Choroid plexus epithelial cell (primary cell): ENCODE measurements around the gene RIBC1.

Experiments
- DNase-seq: peaks from one replicate; pipeline ENCODE4 v3.0.0-alpha.2; 2010; ENCODE audit warnings: low read depth
- H3K4me3 ChIP-seq: 2 replicates; pipeline ENCODE4 v1.5.1; 2011; ENCODE audit warnings: low read depth, mild to moderate bottlenecking, control low read depth, low read length, moderate library complexity
- TF ChIP-seq, protein P1 (sequence below): conservative IDR thresholded peaks from 2 replicates; pipeline ENCODE4 v1.5.1; 2011; ENCODE audit warnings: low read depth, mild to moderate bottlenecking, control low read depth, inconsistent platforms, low read length, moderate library complexity

Gene RIBC1

DNA sequence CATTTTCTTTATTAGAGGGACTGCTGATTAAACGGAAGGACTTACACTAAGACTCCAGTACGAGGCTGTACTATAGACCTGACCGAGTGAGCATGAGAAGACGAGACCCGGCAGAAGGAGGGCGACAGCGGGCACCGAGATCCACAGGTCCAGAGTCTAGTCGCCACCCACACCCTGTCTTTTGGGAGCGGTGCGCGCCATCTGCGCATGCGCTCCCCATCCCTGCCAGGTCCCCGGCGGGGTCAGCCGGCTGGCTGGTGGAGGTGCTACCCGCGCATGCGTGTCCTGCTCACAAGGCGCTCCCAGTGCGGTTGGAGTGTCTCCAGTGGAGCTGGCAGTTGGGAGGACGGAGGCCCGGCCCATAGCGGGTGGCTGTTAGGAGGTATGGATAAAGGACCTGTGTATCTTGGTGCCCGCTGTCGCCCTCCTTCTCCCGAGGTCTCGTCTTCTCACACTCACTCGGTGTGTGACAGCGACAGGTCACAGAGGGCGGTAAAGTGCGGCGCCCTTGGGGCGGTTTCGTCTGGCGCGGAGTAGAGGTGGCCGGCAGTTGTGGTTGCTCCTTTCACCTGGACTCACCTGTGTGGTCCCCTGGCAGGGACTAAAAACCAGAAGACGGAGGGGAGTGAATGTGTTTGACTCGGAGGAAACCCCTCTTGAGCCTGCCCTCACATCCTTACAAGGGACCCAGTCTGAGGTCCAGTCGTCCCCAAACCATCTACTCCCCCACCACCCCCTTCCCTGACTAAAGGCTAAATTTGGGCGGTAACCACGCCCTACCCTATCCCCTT, 19.1 kb downstream of the RIBC1 start:
- TF ChIP-seq, protein P1, sequence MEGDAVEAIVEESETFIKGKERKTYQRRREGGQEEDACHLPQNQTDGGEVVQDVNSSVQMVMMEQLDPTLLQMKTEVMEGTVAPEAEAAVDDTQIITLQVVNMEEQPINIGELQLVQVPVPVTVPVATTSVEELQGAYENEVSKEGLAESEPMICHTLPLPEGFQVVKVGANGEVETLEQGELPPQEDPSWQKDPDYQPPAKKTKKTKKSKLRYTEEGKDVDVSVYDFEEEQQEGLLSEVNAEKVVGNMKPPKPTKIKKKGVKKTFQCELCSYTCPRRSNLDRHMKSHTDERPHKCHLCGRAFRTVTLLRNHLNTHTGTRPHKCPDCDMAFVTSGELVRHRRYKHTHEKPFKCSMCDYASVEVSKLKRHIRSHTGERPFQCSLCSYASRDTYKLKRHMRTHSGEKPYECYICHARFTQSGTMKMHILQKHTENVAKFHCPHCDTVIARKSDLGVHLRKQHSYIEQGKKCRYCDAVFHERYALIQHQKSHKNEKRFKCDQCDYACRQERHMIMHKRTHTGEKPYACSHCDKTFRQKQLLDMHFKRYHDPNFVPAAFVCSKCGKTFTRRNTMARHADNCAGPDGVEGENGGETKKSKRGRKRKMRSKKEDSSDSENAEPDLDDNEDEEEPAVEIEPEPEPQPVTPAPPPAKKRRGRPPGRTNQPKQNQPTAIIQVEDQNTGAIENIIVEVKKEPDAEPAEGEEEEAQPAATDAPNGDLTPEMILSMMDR: no peak
- peak overlapping the region; percentile 53 for H3K4me3 ChIP-seq

DNA sequence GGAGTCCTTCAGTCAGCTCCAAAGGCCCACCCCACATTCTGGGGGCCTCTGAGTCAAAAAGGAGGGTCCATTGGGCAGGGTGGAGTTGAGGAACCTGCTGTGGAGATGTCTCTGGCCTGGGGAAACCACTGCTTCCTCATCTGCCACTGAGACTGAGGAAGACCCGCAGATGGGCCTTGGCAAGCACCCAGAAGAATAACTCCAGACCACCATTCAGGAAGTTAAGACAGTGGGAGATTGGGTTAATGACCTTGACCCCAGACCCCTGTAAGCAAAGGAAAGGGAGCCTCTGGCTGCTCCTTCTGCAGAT, 19.6 kb downstream of the RIBC1 start:
- DNase-seq: no peak
- TF ChIP-seq, protein P1: no peak
- H3K4me3 ChIP-seq: no peak overlapping the region

More for the DNA sequence above, 19.1 kb downstream of the RIBC1 start:
- DNase-seq: peak; percentile 67

DNA sequence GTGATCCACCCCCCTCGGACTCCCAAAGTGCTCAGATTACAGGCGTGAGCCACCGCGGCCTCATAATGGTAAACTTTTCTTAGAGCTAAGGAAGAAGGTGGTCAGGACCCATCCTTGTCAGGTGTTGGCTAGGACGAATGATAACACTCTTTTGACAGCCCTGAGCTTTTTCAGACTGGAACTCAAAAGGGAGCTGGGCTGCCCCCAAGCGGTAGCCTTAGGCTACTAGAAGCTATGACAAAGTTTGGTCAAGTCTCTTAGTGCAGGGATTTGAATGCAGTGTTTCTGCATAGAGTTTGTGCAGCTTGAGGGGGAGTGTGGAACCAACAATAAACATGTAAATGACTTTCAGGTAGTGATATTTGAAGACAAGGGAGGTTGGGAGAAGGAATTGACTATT, 23.3 kb downstream of the RIBC1 start:
- peak; percentile 61 for DNase-seq
- no peak overlapping the region for H3K4me3 ChIP-seq
- TF ChIP-seq, protein P1: peak; percentile 75

DNA sequence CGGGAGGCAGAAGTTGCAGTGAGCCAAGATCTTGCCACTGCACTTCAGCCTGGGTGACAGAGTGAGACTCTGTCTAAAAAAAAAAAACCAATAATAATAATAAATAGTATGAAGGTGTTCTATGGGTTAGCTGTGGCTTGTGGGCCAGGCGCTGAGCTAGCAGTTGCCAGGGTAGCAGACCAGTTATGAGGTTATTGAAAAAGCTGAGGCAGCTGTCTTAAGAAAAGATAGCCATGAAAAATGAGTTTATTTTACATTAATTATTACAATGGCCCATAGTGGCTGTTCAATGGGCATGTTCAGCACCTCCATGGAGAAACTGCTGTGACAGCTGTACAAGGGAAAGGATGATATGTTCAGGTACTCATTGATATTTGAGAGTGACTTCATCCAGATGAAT, 24.8 kb downstream of the RIBC1 start:
- TF ChIP-seq, protein P1: no peak
- DNase-seq: no peak

DNA sequence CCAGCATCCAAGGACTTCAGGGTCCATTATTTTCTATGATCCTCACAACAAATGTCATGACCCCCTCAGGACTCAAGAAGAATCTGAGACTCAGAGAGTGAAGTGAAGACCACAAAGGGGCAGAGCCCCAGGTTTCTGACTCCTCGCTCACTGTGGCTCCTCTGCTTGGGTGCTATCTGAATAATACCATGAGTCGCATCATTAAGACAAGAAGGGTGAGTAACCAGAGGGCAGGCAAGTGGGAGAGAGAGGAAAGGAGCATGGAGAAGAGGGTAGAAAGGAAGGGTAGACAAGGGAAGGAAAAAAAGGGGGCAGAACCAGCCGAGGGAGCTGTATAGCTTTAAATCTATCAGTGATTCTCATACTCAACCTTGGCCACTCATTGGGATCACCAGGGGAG, 27.0 kb downstream of the RIBC1 start:
- no peak for DNase-seq
- TF ChIP-seq, protein P1: no peak
- no peak overlapping the region for H3K4me3 ChIP-seq

More for the DNA sequence above, 24.8 kb downstream of the RIBC1 start:
- no peak overlapping the region for H3K4me3 ChIP-seq

DNA sequence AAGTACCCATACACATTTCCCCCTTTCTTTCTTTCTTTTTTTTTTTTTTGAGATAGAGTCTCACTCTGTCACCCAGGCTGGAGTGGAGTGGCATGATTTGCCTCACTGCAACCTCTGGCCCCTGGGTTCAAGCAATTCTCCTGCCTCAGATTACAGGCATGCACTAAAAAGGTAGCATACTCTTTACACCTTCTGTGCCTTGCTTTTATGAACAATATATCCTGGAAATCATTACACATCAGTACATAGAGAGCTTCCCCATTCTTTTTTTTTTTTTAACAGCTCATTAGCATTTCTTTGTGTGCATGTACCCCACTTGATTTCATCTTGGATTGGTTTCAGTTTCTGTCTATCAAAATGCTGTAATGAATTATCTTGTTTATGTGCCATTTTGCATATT, 30.1 kb downstream of the RIBC1 start:
- TF ChIP-seq, protein P1: no peak
- no peak for DNase-seq
- no peak overlapping the region for H3K4me3 ChIP-seq

DNA sequence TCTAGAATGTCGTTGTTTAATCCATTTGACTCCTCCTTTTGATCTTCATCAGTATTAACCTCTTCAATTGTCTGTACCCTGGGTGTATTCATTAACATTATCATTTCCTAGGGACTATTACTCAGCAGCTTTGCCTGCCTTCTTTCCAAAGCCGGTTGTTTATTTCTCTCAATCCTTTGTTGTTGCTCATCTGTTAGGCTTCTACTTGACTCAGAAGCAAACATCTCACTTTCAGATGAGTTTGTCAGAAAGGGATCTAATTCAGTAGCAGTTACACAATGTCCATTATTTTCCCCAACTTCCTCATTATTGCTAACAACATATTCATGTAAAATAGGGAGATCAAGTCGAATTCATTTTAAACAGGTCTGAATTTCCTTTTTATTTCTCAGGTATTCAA, 33.6 kb downstream of the RIBC1 start:
- TF ChIP-seq, protein P1: no peak
- no peak overlapping the region for H3K4me3 ChIP-seq
- peak; percentile 37 for DNase-seq
